Right cardiac atrium (tissue), 5 donors: ENCODE data around the gene BAHCC1. TPM values are rescaled to one million over a fixed set of nuclear protein-coding genes. Genes with fewer than 3 reads are reported as not detected.

Experiments used
- ATAC-seq, 2 donors: fragments of 200-7000 bp; cut with Tn5 transposase; one replicate each; pipeline versions ENCODE4 v1.8.0 to v1.9.1; 2020; ENCODE audit warnings: moderate library complexity in 2 of 2, mild to moderate bottlenecking in 1 of 2
- DNase-seq, 3 donors: peaks; one replicate each; pipeline ENCODE4 v3.0.0-alpha.2; 2020
- H3K27ac ChIP-seq: one replicate; pipeline ENCODE4 v1.5.1; 2013; ENCODE audit warnings: mild to moderate bottlenecking, low read length, control low read depth, moderate library complexity
- H3K27me3 ChIP-seq: one replicate; pipeline ENCODE4 v1.6.1; 2013; ENCODE audit not compliant: control insufficient read depth, insufficient read depth
- H3K4me1 ChIP-seq: one replicate; pipeline ENCODE4 v1.6.1; 2013; ENCODE audit warnings: low read length; ENCODE audit not compliant: control insufficient read depth, insufficient read depth
- H3K4me3 ChIP-seq: one replicate; pipeline ENCODE4 v1.5.1; 2013; ENCODE audit warnings: low read length, control low read depth
- H3K9me3 ChIP-seq: one replicate; pipeline ENCODE4 v1.6.1; 2013; ENCODE audit warnings: low read length; ENCODE audit not compliant: control insufficient read depth
- WGBS: extraction: QIAGEN DNeasy Blood & Tissue Kit; methylation state at CpG from one replicate; pipeline ENCODE4 v1.1.7; 2013; 5-methylcytosine and 5-hydroxymethylcytosine counted together
- intact Hi-C, 4 donors: fragments of 100-400 bp; cut with DNase I; formaldehyde crosslinking; loops; one replicate each; pipeline versions ENCODE4 v1.11.0 to v1.14.0; 2022 to 2023
- polyA plus RNA-seq: library from polyadenylated mRNA; stranded (reverse); fragments of 200-250 nt; gene quantifications from one replicate; pipeline ENCODE4 v1.2.3, GENCODE V29; 2013
- total RNA-seq, 4 donors: library from RNA; stranded (reverse); fragmentation: NEBNext Ultra II Directional; extraction: Animal tissue kit (Norgen Biotek cat#: 25700); gene quantifications; one replicate each; pipeline ENCODE4 v1.2.1, GENCODE V29; 2021
- donor health status: healthy with polysubstance abuse.
- donor health status: DM: no; HTN: yes; CAD: no.
- donor health status: DM: no; HTN: no; CAD: no.
- donor health status: DM: no; HTN: yes; CAD: no; lungs with severe emphysema.
- donor health status: DM: yes; HTN: yes; CAD: no.

The BAHCC1 gene
- total and polyA plus RNA-seq, 5 donors, result 8.3 to 12.8 (median 8.7) TPM

GRCh38 chr17:81509207-81509971 is 114.1 kb downstream of the BAHCC1 start:
- Histone ChIP-seq H3K27ac (peak overlapping the region; percentile 63), H3K4me3 (peak overlapping the region; percentile 74), H3K4me1 (no peaks in the 10 kb centered on the region), H3K9me3 (no peaks in the 10 kb centered on the region), H3K27me3 (no peaks in the 10 kb centered on the region)
- ATAC-seq, result no peak
- intact Hi-C loops, result no loop called here
- 13% methylated on average over 12 of the region's 12 CpGs for WGBS
- DNase-seq, result peak in 2 of 3 donors; percentile 28 to 35

- 3% methylated on average over 22 of the region's 22 CpGs for WGBS
- H3K9me3 ChIP-seq, result no peaks in the 10 kb centered on the region
- peak overlapping the region; percentile 24 for H3K27ac ChIP-seq
- no peaks in the 10 kb centered on the region for H3K4me1 ChIP-seq
- ATAC-seq, result no peak
- no peaks in the 10 kb centered on the region for H3K27me3 ChIP-seq
- intact Hi-C loops, result no loop called here
- H3K4me3 ChIP-seq, result peak overlapping the region; percentile 74
- DNase-seq, result peak in 2 of 3 donors; percentile 7 to 30
These were observed 114.9 kb downstream of the BAHCC1 start for GRCh38 chr17:81509972-81510784.

DNA sequence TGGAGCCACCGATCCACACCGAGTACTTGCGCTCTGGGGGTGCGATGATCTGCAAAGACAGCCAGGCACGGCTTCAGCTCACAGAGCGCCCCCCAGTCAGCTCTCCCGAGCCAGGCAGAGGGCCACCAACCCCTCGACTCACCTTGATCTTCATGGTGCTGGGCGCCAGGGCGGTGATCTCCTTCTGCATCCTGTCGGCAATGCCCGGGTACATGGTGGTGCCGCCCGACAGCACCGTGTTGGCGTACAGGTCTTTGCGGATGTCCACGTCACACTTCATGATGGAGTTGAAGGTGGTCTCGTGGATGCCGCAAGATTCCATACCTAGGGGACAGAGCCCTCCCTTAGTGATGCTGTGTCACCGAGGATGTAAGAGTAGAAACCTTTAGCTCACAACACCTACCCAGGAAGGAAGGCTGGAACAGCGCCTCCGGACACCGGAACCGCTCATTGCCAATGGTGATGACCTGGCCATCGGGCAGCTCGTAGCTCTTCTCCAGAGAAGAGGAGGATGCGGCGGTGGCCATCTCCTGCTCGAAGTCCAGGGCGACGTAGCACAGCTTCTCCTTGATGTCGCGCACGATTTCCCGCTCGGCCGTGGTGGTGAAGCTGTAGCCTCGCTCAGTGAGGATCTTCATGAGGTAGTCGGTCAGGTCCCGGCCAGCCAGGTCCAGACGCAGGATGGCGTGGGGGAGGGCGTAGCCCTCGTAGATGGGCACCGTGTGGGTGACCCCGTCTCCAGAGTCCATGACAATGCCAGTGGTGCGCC is 115.7 kb downstream of the BAHCC1 start:
- DNase-seq, result peak in 2 of 3 donors; percentile 76 to 77
- no peaks in the 10 kb centered on the region for H3K9me3 ChIP-seq
- no peak for ATAC-seq
- intact Hi-C loops, result no loop called here
- no peaks in the 10 kb centered on the region for H3K27me3 ChIP-seq
- H3K27ac ChIP-seq, result peak overlapping the region; percentile 80
- no peaks in the 10 kb centered on the region for H3K4me1 ChIP-seq
- peak overlapping the region; percentile 74 for H3K4me3 ChIP-seq
- WGBS, result 1% methylated on average over 48 of the region's 48 CpGs

DNA sequence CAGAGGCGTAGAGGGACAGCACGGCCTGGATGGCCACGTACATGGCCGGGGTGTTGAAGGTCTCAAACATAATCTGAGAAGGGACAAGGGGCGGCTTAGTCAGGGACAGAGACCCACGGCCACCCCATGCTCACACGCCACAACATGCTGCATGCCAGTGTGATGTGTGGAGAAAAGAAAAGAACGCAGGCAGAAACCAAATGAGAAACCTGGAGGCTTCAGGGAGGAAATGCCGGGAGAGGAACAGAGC is 116.2 kb downstream of the BAHCC1 start:
- Histone ChIP-seq H3K4me3 (peak overlapping the region; percentile 74), H3K4me1 (no peaks in the 10 kb centered on the region), H3K9me3 (no peaks in the 10 kb centered on the region), H3K27ac (peak overlapping the region; percentile 80), H3K27me3 (no peaks in the 10 kb centered on the region)
- WGBS, result under 1% methylated on average over 9 of the region's 9 CpGs
- no peak for ATAC-seq
- DNase-seq, result no peak
- intact Hi-C loops, result no loop called here

GRCh38 chr17:81511804-81512561 is 116.7 kb downstream of the BAHCC1 start:
- peak overlapping the region; percentile 74 for H3K4me3 ChIP-seq
- no peaks in the 10 kb centered on the region for H3K4me1 ChIP-seq
- H3K9me3 ChIP-seq, result no peaks in the 10 kb centered on the region
- no peaks in the 10 kb centered on the region for H3K27me3 ChIP-seq
- WGBS, result under 1% methylated on average over 62 of the region's 62 CpGs
- ATAC-seq (peak in 1 of 2 donors; percentile 0), DNase-seq (peak in 2 of 3 donors; percentile 74 to 78)
- H3K27ac ChIP-seq, result peak overlapping the region; percentile 80
- intact Hi-C loops, result no loop called here

- Histone ChIP-seq H3K9me3 (no peaks in the 10 kb centered on the region), H3K27me3 (no peaks in the 10 kb centered on the region), H3K4me3 (peak within 1 kb of the TSS; percentile 74), H3K27ac (peak within 1 kb of the TSS; percentile 99), H3K4me1 (no peaks in the 10 kb centered on the region)
- WGBS, result under 1% methylated on average over 111 of the region's 111 CpGs
- DNase-seq (peak; percentile 94 to 98 (median 97)), ATAC-seq (peak; percentile 67 to 75)
- intact Hi-C loops, result no loop called here
These were observed 117.5 kb downstream of the BAHCC1 start, which contains the start of gene ACTG1 for GRCh38 chr17:81512562-81513371. TSS of gene ACTG1 (minus strand) at chr17:81512799. CDS start at chr17:81512354, 445 bp downstream.

GRCh38 chr17:81513372-81513752 is 118.1 kb downstream of the BAHCC1 start:
- WGBS, result under 1% methylated on average over 23 of the region's 23 CpGs
- DNase-seq, result peak; percentile 69 to 88 (median 86)
- intact Hi-C loops, result no loop called here
- peak; percentile 10 for ATAC-seq
- H3K9me3 ChIP-seq, result no peaks in the 10 kb centered on the region
- no peaks in the 10 kb centered on the region for H3K27me3 ChIP-seq
- H3K27ac ChIP-seq, result peak overlapping the region; percentile 99
- H3K4me1 ChIP-seq, result peaks cover 2% of the 10 kb centered on the region
- H3K4me3 ChIP-seq, result peak overlapping the region; percentile 74

- under 1% methylated on average over 64 of the region's 64 CpGs for WGBS
- Histone ChIP-seq H3K27ac (peak overlapping the region; percentile 99), H3K27me3 (no peaks in the 10 kb centered on the region), H3K9me3 (no peaks in the 10 kb centered on the region), H3K4me3 (peak overlapping the region; percentile 74), H3K4me1 (peaks cover 5% of the 10 kb centered on the region)
- DNase-seq, result peak; percentile 70 to 89 (median 88)
- peak; percentile 18 to 39 for ATAC-seq
- intact Hi-C loops, result no loop called here
These were observed 118.7 kb downstream of the BAHCC1 start for GRCh38 chr17:81513753-81514488.

DNA sequence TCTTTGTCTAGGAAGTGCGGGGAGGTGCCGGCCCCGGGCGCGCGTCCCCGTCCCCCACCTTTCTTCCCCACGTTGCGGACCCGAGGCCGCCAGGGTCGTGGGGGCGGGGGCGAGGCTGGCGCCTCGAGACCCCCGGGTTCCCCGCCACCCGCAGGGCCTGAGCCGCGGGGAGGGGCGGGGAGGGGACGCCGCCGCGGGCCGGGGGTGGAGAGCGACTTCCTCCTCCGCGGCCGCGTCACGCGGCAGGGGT is 119.2 kb downstream of the BAHCC1 start:
- Histone ChIP-seq H3K4me3 (peak overlapping the region; percentile 74), H3K27me3 (no peaks in the 10 kb centered on the region), H3K27ac (peak overlapping the region; percentile 99), H3K4me1 (peaks cover 5% of the 10 kb centered on the region), H3K9me3 (no peaks in the 10 kb centered on the region)
- WGBS, result under 1% methylated on average over 34 of the region's 34 CpGs
- no peak for DNase-seq
- ATAC-seq, result no peak
- intact Hi-C loops, result no loop called here
